IMR-90 (cell line): ENCODE measurements around the gene EIF4E1B.

Experiments
- CEBPB ChIP-seq: IDR thresholded peaks from 2 replicates; pipeline ENCODE4 v1.6.1; 2012; ENCODE audit warnings: low read depth, low read length, improper control_type of control experiment
- CTCF ChIP-seq: conservative IDR thresholded peaks from 2 replicates; pipeline ENCODE4 v1.5.1; 2012; ENCODE audit warnings: mild to moderate bottlenecking, low read depth, low read length, improper control_type of control experiment
- FOS ChIP-seq: fragments of 150-350 bp; IDR thresholded peaks from 2 replicates; pipeline ENCODE4 v1.6.1; 2016; ENCODE audit warnings: low read depth, low read length
- MAFK ChIP-seq: IDR thresholded peaks from 2 replicates; pipeline ENCODE4 v1.6.1; 2012; ENCODE audit warnings: low read depth, low read length, improper control_type of control experiment
- POLR2A ChIP-seq: IDR thresholded peaks from 2 replicates; pipeline ENCODE4 v1.6.1; 2012; ENCODE audit warnings: mild to moderate bottlenecking, low read depth, low read length
- USF2 ChIP-seq: fragments of 150-350 bp; IDR thresholded peaks from 2 replicates; pipeline ENCODE4 v1.6.1; 2017; ENCODE audit warnings: mild to moderate bottlenecking, antibody characterized with exemption, low read length, low read depth

GRCh38 chr5:176612855-176613254, 17.6 kb upstream of the EIF4E1B start:
- TF ChIP-seq POLR2A = no peak
- no peak for TF ChIP-seq CEBPB
- TF ChIP-seq CTCF = no peak
- TF ChIP-seq MAFK = no peak
- TF ChIP-seq FOS = no peak
- TF ChIP-seq USF2 = no peak
